K562 (cell line): ENCODE measurements around the gene LRRC61. TPM values are rescaled to one million over a fixed set of nuclear protein-coding genes. Genes with fewer than 3 reads are reported as not detected.

Experiments used
- ASH1L ChIP-seq: fragments of 450-650 bp; IDR thresholded peaks from 2 replicates; pipeline ENCODE4 v1.6.1; 2018; ENCODE audit warnings: borderline replicate concordance, mild to moderate bottlenecking, low read depth; ENCODE audit not compliant: partially characterized antibody
- BRCA1 ChIP-seq, 2 experiments: fragments of 450-650 bp in 1 of 2; sonication (generic) in 1 of 2; formaldehyde crosslinking in 1 of 2; IDR thresholded peaks; 2 replicates each; pipeline versions ENCODE4 v1.5.0 to v1.6.1; 2017 to 2020; ENCODE audit warnings: mild to moderate bottlenecking in 1 of 2, missing genetic modification reagents in 1 of 2
- FOXK2 ChIP-seq, 2 experiments: fragments of 450-650 bp; IDR thresholded peaks in 1 of 2; conservative IDR thresholded peaks in 1 of 2; 2 replicates each; pipeline ENCODE4 v1.6.1; 2016; ENCODE audit warnings: low read depth in 2 of 2, mild to moderate bottlenecking in 1 of 2
- GTF2F1 ChIP-seq: IDR thresholded peaks from 2 replicates; pipeline ENCODE4 v1.6.1; 2011; ENCODE audit warnings: low read depth, low read length, improper control_type of control experiment
- HMG20B ChIP-seq: fragments of 250-450 bp; sonication (Bioruptor Pico); IDR thresholded peaks from 2 replicates; pipeline ENCODE4 v1.5.0; 2021; ENCODE audit warnings: mild to moderate bottlenecking
- HOXB6 ChIP-seq: fragments of 250-450 bp; sonication (Bioruptor Pico); IDR thresholded peaks from 2 replicates; pipeline ENCODE4 v1.5.1; 2022; ENCODE audit warnings: mild to moderate bottlenecking, borderline replicate concordance
- KAT8 ChIP-seq: fragments of 450-650 bp; IDR thresholded peaks from 2 replicates; pipeline ENCODE4 v1.6.1; 2016; ENCODE audit warnings: low read depth, mild to moderate bottlenecking
- RBM17 ChIP-seq: fragments of 200-400 bp; formaldehyde crosslinking; IDR thresholded peaks from 2 replicates; pipeline ENCODE4 v1.6.1; 2017; ENCODE audit warnings: low read depth, mild to moderate bottlenecking, low read length, borderline replicate concordance
- UBTF ChIP-seq, 2 experiments: IDR thresholded peaks; 2 replicates each; pipeline ENCODE4 v1.6.1; 2012; ENCODE audit warnings: improper control_type of control experiment in 2 of 2, low read depth in 2 of 2, low read length in 2 of 2, borderline replicate concordance in 1 of 2
- ZFP1 ChIP-seq: fragments of 450-650 bp; formaldehyde crosslinking; IDR thresholded peaks from 2 replicates; pipeline ENCODE4 v1.4.0; 2020; ENCODE audit warnings: mild to moderate bottlenecking, mixed read lengths
- polyA plus RNA-seq, 8 experiments: library from polyadenylated mRNA; depleted of rRNA in 4 of 8; stranded (reverse) in 5 of 8; unstranded in 3 of 8; fragments of >200 nt; fragmentation: Nextera tagmentation in 2 of 8; fragmentation: Illumina TruSeq in 1 of 8; extraction: Ambion mirVana in 2 of 8; extraction: Trizol in 1 of 8; gene quantifications; 2 replicates each; pipeline versions ENCODE4 v1.2.1 to v1.2.3, GENCODE V29; 2011 to 2014; ENCODE audit warnings: inconsistent platforms in 1 of 8, missing spikeins in 1 of 8
- total RNA-seq, 7 experiments: library from RNA; depleted of rRNA in 6 of 7; stranded (reverse); fragments of >200 nt in 6 of 7; fragmentation: Illumina TruSeq in 2 of 7; extraction: Trizol in 2 of 7; gene quantifications; 2 replicates each; pipeline versions ENCODE4 v1.2.1 to v1.2.3, GENCODE V29; 2011 to 2021; ENCODE audit warnings: low replicate concordance in 1 of 7
- TF ChIP-seq, protein P1 (sequence below): sonication (generic); formaldehyde crosslinking; IDR thresholded peaks from 2 replicates; pipeline ENCODE4 v1.9.0; 2022; ENCODE audit warnings: mild to moderate bottlenecking, missing genetic modification reagents
- TF ChIP-seq, protein P2 (sequence below): sonication (generic); formaldehyde crosslinking; IDR thresholded peaks from 2 replicates; pipeline ENCODE4 v1.8.1; 2023; ENCODE audit warnings: mild to moderate bottlenecking, missing genetic modification reagents
- TF ChIP-seq, protein P3 (sequence below): sonication (generic); formaldehyde crosslinking; IDR thresholded peaks from 2 replicates; pipeline ENCODE4 v1.8.1; 2023; ENCODE audit warnings: mild to moderate bottlenecking, missing genetic modification reagents
- TF ChIP-seq, protein P4 (sequence below), 2 experiments: IDR thresholded peaks in 1 of 2; conservative IDR thresholded peaks in 1 of 2; 2 replicates each; pipeline ENCODE4 v1.6.1; 2016; ENCODE audit warnings: low read depth in 2 of 2, mild to moderate bottlenecking in 1 of 2, missing compliant biosample characterization in 1 of 2, missing genetic modification characterization in 1 of 2, moderate library complexity in 1 of 2

Gene LRRC61
- total and polyA plus RNA-seq, 9 of the 15 experiments (the other 6 are each of a cell fraction or from before 2014, with no cell fraction given): 1.3 to 55.2 (median 35.2) TPM

DNA sequence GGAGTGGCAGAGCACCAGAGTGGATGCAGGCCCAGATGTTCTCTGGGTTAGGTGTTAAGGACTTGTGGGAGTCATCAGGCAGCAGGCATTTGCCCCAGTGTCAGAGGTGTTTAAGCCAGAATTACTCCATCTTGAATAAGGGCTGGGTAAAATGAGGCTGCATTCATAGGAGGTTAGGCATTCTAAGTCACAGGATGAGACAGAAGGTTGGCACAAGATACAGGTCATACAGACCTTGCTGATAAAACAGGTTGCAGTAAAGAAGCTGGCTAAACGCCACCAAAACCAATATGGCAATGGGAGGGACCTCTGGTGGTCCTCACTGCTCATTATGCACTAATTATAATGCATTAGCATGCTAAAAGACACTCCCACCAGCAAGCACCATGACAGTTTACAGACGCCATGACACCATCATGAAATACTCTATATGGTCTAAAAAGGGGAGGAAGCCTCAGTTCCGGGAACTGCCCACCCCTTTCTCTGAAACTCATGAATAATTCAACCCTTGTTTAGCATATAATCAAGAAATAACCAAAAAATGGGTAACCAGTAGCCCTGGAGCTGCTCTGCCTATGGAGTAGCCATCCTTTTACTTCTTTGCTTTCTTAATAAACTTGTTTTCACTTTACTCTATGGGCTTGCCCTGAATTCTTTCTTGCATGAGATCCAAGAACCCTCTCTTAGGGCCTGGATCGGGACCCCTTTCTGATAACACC lies 882 bp upstream of the LRRC61 start (continued):
- TF ChIP-seq RBM17: no peak
- TF ChIP-seq, protein P1, sequence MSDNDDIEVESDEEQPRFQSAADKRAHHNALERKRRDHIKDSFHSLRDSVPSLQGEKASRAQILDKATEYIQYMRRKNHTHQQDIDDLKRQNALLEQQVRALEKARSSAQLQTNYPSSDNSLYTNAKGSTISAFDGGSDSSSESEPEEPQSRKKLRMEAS (CRISPR knock-in tag): no peak
- TF ChIP-seq FOXK2 (conservative IDR thresholded peaks at IDR 0.05 in 1 of 2, IDR thresholded peaks at IDR 0.05 in 1 of 2; ENCODE audit: low read depth in 2 of 2): peak; percentile 68 to 74; a peak in 3 of 4 replicates
- no peak for TF ChIP-seq HMG20B (CRISPR knock-in tag)
- TF ChIP-seq, protein P2, sequence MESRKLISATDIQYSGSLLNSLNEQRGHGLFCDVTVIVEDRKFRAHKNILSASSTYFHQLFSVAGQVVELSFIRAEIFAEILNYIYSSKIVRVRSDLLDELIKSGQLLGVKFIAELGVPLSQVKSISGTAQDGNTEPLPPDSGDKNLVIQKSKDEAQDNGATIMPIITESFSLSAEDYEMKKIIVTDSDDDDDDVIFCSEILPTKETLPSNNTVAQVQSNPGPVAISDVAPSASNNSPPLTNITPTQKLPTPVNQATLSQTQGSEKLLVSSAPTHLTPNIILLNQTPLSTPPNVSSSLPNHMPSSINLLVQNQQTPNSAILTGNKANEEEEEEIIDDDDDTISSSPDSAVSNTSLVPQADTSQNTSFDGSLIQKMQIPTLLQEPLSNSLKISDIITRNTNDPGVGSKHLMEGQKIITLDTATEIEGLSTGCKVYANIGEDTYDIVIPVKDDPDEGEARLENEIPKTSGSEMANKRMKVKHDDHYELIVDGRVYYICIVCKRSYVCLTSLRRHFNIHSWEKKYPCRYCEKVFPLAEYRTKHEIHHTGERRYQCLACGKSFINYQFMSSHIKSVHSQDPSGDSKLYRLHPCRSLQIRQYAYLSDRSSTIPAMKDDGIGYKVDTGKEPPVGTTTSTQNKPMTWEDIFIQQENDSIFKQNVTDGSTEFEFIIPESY: no peak
- TF ChIP-seq GTF2F1: 0 out of 2 replicates have a peak, but pooled peaks have one; percentile 10
- TF ChIP-seq, protein P3, sequence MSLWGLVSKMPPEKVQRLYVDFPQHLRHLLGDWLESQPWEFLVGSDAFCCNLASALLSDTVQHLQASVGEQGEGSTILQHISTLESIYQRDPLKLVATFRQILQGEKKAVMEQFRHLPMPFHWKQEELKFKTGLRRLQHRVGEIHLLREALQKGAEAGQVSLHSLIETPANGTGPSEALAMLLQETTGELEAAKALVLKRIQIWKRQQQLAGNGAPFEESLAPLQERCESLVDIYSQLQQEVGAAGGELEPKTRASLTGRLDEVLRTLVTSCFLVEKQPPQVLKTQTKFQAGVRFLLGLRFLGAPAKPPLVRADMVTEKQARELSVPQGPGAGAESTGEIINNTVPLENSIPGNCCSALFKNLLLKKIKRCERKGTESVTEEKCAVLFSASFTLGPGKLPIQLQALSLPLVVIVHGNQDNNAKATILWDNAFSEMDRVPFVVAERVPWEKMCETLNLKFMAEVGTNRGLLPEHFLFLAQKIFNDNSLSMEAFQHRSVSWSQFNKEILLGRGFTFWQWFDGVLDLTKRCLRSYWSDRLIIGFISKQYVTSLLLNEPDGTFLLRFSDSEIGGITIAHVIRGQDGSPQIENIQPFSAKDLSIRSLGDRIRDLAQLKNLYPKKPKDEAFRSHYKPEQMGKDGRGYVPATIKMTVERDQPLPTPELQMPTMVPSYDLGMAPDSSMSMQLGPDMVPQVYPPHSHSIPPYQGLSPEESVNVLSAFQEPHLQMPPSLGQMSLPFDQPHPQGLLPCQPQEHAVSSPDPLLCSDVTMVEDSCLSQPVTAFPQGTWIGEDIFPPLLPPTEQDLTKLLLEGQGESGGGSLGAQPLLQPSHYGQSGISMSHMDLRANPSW (CRISPR knock-in tag): no peak
- TF ChIP-seq, protein P4, sequence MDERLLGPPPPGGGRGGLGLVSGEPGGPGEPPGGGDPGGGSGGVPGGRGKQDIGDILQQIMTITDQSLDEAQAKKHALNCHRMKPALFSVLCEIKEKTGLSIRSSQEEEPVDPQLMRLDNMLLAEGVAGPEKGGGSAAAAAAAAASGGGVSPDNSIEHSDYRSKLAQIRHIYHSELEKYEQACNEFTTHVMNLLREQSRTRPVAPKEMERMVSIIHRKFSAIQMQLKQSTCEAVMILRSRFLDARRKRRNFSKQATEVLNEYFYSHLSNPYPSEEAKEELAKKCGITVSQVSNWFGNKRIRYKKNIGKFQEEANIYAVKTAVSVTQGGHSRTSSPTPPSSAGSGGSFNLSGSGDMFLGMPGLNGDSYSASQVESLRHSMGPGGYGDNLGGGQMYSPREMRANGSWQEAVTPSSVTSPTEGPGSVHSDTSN (CRISPR knock-in tag; IDR thresholded peaks at IDR 0.05; ENCODE audit: low read depth): no peak
- TF ChIP-seq, protein P4 (tag; conservative IDR thresholded peaks at IDR 0.05; ENCODE audit: low read depth): peak; percentile 43; the same call in 1 of the 2 replicates
- no peak for TF ChIP-seq KAT8
- peak; percentile 84 for TF ChIP-seq ZFP1 (CRISPR knock-in tag)
- no peak for TF ChIP-seq UBTF (IDR thresholded peaks at IDR 0.05; ENCODE audit: borderline replicate concordance in 1 of 2, low read depth in 2 of 2, low read length in 2 of 2)
- no peak for TF ChIP-seq BRCA1 (IDR thresholded peaks at IDR 0.05)
- TF ChIP-seq BRCA1 (CRISPR knock-in tag; IDR thresholded peaks at IDR 0.05): no peak
- no peak for TF ChIP-seq HOXB6 (CRISPR knock-in tag)
- no peak for TF ChIP-seq ASH1L
